Fibroblast of lung (primary cell): ENCODE results near the gene FLOT1. TPM values are rescaled to one million over a fixed set of nuclear protein-coding genes. Genes with fewer than 3 reads are reported as not detected.

Source experiments
- DNase-seq, 2 donors: peaks; one replicate each; pipeline versions ENCODE4 v3.0.0 to v3.0.0-alpha.2; 2010; ENCODE audit warnings: low read depth in 2 of 2
- H2AFZ ChIP-seq: 2 replicates; pipeline ENCODE4 v1.5.1; 2012; ENCODE audit warnings: low read length, control low read depth, inconsistent platforms
- H3K27ac ChIP-seq: 2 replicates; pipeline ENCODE4 v1.5.1; 2011; ENCODE audit warnings: low read length, control low read depth; ENCODE audit not compliant: insufficient read depth
- H3K27me3 ChIP-seq: 2 replicates; pipeline ENCODE4 v1.5.1; 2011; ENCODE audit warnings: mild to moderate bottlenecking, low read length; ENCODE audit not compliant: control insufficient read depth, insufficient read depth
- H3K36me3 ChIP-seq: 2 replicates; pipeline ENCODE4 v1.5.1; 2011; ENCODE audit warnings: low read length; ENCODE audit not compliant: control insufficient read depth, insufficient read depth
- H3K4me1 ChIP-seq: 2 replicates; pipeline ENCODE4 v1.5.1; 2011; ENCODE audit warnings: low read length; ENCODE audit not compliant: control insufficient read depth, insufficient read depth; ENCODE audit errors: extremely low read depth
- H3K4me2 ChIP-seq: 2 replicates; pipeline ENCODE4 v1.5.1; 2011; ENCODE audit warnings: low read length, control low read depth; ENCODE audit not compliant: insufficient read depth; ENCODE audit errors: extremely low read depth
- H3K4me3 ChIP-seq, 4 experiments: fragments of 200-600 bp in 1 of 4; sonication (generic) in 1 of 4; replicated peaks in 1 of 4; 2 replicates each; pipeline ENCODE4 v1.5.1; 2011 to 2016; ENCODE audit warnings: low read length in 4 of 4, low read depth in 3 of 4, mild to moderate bottlenecking in 3 of 4, control low read depth in 2 of 4, inconsistent platforms in 1 of 4, mixed read lengths in 1 of 4; ENCODE audit not compliant: insufficient read depth in 1 of 4; ENCODE audit errors: control extremely low read depth in 1 of 4
- H3K79me2 ChIP-seq: 2 replicates; pipeline ENCODE4 v1.5.1; 2012; ENCODE audit warnings: mild to moderate bottlenecking, low read length, inconsistent platforms; ENCODE audit not compliant: control insufficient read depth, insufficient read depth
- H3K9ac ChIP-seq: 2 replicates; pipeline ENCODE4 v1.5.1; 2011; ENCODE audit warnings: mild to moderate bottlenecking, low read length, control low read depth; ENCODE audit not compliant: insufficient read depth
- H3K9me3 ChIP-seq: 2 replicates; pipeline ENCODE4 v1.5.1; 2012; ENCODE audit warnings: low read depth, low read length; ENCODE audit not compliant: control insufficient read depth, insufficient read depth
- H4K20me1 ChIP-seq: 2 replicates; pipeline ENCODE4 v1.5.1; 2011; ENCODE audit warnings: low read length; ENCODE audit not compliant: control insufficient read depth, insufficient read depth; ENCODE audit errors: extremely low read depth
- CTCF ChIP-seq, 2 donors: IDR thresholded peaks in 1 of 2; conservative IDR thresholded peaks in 1 of 2; 1 replicate in 1 of 2; 2 replicates in 1 of 2; pipeline ENCODE4 v1.5.1; 2011 to 2012; ENCODE audit warnings: low read length in 2 of 2, control low read depth in 1 of 2, inconsistent platforms in 1 of 2, low read depth in 1 of 2, mild to moderate bottlenecking in 1 of 2
- EZH2 ChIP-seq: IDR thresholded peaks from 2 replicates; pipeline ENCODE4 v1.5.1; 2012; ENCODE audit warnings: low read length, control low read depth, mild to moderate bottlenecking; ENCODE audit errors: missing control alignments
- polyA plus RNA-seq, 2 donors: library from polyadenylated mRNA; depleted of rRNA in 1 of 2; stranded (reverse) in 1 of 2; unstranded in 1 of 2; fragments of >200 nt; gene quantifications; 2 replicates each; pipeline ENCODE4 v1.2.1, GENCODE V29; 2011 to 2012; ENCODE audit warnings: missing spikeins in 1 of 2
- total RNA-seq: library from RNA; depleted of rRNA; stranded (reverse); fragments of >200 nt; gene quantifications from 2 replicates; pipeline ENCODE4 v1.2.1, GENCODE V29; 2014

Gene FLOT1
- total and polyA plus RNA-seq, 2 donors (not counting 1 experiment from before 2014, with no cell fraction given): 180 to 301 TPM

GRCh38 chr6:30682143-30683117 is 60.1 kb downstream of the FLOT1 start:
- Histone ChIP-seq H2AFZ (no peak overlapping the region), H3K9me3 (no peaks in the 10 kb centered on the region), H3K4me3 (peak overlapping the region; percentile 80 to 95 (median 94)), H3K79me2 (peaks cover 91% of the 10 kb centered on the region), H4K20me1 (no peaks in the 10 kb centered on the region), H3K36me3 (peaks cover 24% of the 10 kb centered on the region), H3K9ac (peak overlapping the region; percentile 63), H3K4me2 (peak overlapping the region; percentile 97), H3K4me1 (peaks cover 10% of the 10 kb centered on the region), H3K27me3 (no peaks in the 10 kb centered on the region), H3K27ac (peak overlapping the region; percentile 85)
- TF ChIP-seq CTCF (conservative IDR thresholded peaks at IDR 0.05 in 1 of 2, IDR thresholded peaks at IDR 0.05 in 1 of 2; ENCODE audit: low read depth in 1 of 2, low read length in 2 of 2) (no peak), EZH2 (no peak)
- peak; percentile 86 to 94 for DNase-seq

GRCh38 chr6:30681766-30682142 is 60.7 kb downstream of the FLOT1 start:
- Histone ChIP-seq H3K4me2 (peak overlapping the region; percentile 97), H4K20me1 (no peaks in the 10 kb centered on the region), H3K79me2 (peaks cover 93% of the 10 kb centered on the region), H3K27me3 (no peaks in the 10 kb centered on the region), H3K36me3 (peaks cover 28% of the 10 kb centered on the region), H3K4me1 (peaks cover 10% of the 10 kb centered on the region), H3K9me3 (no peaks in the 10 kb centered on the region), H3K4me3 (peak overlapping the region; percentile 80 to 95 (median 94)), H2AFZ (no peak overlapping the region), H3K9ac (peak overlapping the region; percentile 25), H3K27ac (peak overlapping the region; percentile 44)
- no peak for DNase-seq
- TF ChIP-seq EZH2 (no peak), CTCF (conservative IDR thresholded peaks at IDR 0.05 in 1 of 2, IDR thresholded peaks at IDR 0.05 in 1 of 2; ENCODE audit: low read depth in 1 of 2, low read length in 2 of 2) (no peak)

GRCh38 chr6:30679765-30680535 is 62.5 kb downstream of the FLOT1 start:
- Histone ChIP-seq H2AFZ (no peak overlapping the region), H3K4me1 (peaks cover 10% of the 10 kb centered on the region), H3K27ac (peak overlapping the region; percentile 13), H3K4me3 (peak overlapping the region; percentile 18 to 95 (median 38)), H3K9ac (no peak overlapping the region), H3K36me3 (peaks cover 29% of the 10 kb centered on the region), H4K20me1 (no peaks in the 10 kb centered on the region), H3K79me2 (peaks cover 77% of the 10 kb centered on the region), H3K9me3 (no peaks in the 10 kb centered on the region), H3K4me2 (peak overlapping the region; percentile 97), H3K27me3 (no peaks in the 10 kb centered on the region)
- TF ChIP-seq EZH2 (no peak), CTCF (conservative IDR thresholded peaks at IDR 0.05 in 1 of 2, IDR thresholded peaks at IDR 0.05 in 1 of 2; ENCODE audit: low read depth in 1 of 2, low read length in 2 of 2) (no peak)
- no peak for DNase-seq
